Fibroblast of skin of left biceps (primary cell): Measurements from ENCODE around the gene ACSM6.
A peak's percentile ranks its signal among the peaks of the same experiment; 100 is the strongest.
"Not testable (repeated sequence)": the region's sequence is repeated elsewhere in the genome, so short reads cannot be mapped to it uniquely, and the experiment has no call there.

Source experiments
- DNase-seq, 2 experiments: peaks; one replicate each; pipeline ENCODE4 v3.0.0-alpha.2; 2013; ENCODE audit warnings: low read depth in 2 of 2

Gene ACSM6

DNA sequence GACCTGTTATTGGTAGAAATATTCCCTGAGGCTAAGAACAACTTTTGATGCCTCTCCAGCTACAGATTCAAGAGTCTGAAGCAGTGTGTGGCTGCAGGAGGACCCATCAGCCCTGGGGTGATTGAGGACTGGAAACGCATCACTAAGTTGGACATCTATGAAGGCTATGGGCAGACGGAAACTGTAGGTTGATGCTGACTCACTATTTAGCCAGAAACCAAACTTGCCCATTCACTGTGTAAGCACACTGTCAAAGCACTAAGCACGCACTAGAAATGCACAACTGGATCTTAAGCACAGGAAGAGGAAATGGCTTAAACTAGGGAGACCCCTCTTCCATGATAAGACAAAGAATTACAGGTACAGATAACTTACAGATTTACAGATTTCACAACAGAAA lies 20.8 kb downstream of the ACSM6 start:
- DNase-seq, result no peak

DNA sequence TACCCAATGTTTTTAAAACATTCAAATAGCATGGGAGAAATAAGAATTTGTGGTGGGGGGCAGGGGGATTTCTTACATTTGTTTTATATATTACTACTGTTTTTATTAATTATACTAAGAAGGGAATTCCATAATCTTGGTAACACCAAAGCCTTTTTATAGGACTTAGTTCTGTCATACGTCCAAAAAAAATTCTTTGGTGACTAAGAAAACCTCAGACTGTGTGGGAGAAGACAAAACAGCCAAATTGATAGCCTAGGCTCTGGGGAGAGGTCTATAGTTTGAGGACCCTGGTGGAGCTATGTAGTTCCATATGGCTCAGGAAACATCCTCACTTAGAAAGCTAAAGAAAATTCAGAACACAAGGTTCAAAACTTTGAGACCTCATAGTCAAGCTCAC lies 23.4 kb downstream of the ACSM6 start:
- DNase-seq, result no peak

DNA sequence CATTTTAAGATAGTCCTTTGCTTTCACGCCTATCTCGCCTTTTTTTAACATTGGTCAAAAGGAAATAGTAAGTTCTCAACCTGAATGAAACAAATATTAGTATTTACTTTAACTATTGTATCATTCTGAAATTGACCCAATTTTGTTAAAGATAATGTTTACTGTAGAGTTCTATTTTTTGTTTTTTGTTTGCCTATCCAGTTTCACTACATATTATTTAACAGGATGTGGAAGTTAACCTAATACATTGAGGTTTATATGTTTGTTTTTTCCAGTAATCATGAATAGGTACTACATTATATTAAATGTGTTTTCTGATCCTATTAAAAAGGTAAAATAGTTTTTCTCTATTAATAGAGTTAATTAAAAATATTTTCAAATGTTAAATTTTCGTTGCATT lies 26.5 kb downstream of the ACSM6 start:
- no peak for DNase-seq

DNA sequence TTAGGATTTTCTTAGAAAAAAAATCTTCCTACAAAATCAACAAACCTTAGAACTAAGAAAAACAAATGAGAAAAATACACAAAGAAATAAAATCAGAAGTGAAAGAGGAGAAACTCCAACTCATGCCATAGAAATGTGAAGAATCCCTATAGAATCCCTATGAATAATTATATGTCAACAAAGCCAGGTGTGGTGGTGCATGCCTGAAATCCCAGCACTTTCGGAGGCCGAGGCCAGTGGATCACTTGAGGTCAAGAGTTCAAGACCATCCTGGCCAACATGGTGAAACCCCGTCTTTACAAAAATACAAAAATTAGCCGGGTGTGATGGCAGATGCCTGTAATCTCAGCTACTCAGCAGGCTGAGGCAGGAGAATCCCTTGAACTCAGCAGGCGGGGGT lies 27.1 kb downstream of the ACSM6 start:
- no peak for DNase-seq

DNA sequence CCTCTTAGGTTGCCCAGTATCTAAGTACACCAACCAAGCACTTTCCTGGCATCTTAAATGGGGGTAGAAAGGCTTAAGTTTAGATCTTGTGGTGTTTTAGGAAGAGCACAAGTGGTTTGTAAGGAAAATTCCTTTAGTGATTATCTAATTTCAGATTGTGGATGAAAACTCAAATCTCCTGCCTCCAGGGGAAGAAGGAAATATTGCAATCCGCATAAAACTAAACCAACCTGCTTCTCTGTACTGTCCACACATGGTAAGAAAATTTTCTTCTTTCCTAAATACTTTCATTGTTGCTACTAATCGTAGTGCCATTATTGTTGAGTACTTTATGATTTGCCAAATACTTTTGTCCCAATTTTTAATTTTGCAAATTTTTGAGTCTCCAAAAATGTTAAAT lies 31.1 kb downstream of the ACSM6 start:
- no peak for DNase-seq

DNA sequence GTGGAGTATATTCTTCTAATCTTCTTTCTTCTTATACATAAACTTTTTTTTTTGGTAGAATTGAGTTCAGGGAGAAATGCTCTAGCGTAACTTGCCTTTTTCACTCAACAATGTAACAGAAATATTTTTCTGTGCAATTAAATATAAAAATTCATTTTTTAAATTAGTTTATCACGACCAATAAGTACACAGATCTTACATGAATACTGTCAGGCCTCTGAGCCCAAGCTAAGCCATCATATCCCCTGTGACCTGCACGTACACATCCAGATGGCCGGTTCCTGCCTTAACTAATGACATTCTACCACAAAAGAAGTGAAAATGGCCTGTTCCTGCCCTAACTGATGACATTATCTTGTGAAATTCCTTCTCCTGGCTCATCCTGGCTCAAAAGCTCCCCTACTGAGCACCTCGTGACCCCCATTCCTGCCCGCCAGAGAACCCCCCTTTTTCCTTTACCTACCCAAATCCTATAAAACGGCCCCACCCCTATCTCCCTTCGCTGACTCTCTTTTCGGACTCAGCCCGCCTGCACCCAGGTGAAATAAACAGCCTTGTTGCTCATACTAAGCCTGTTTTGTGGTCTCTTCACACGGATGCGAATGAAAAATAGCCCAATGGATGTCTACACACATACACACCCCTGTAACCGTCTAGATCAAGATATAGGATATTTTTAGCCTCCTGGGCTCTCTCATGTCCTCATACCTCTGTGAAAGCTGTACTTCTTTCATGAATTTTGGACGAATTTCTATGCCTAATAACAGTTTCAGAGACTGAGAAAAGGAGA lies 35.1 kb downstream of the ACSM6 start:
- not testable (repeated sequence) for DNase-seq

DNA sequence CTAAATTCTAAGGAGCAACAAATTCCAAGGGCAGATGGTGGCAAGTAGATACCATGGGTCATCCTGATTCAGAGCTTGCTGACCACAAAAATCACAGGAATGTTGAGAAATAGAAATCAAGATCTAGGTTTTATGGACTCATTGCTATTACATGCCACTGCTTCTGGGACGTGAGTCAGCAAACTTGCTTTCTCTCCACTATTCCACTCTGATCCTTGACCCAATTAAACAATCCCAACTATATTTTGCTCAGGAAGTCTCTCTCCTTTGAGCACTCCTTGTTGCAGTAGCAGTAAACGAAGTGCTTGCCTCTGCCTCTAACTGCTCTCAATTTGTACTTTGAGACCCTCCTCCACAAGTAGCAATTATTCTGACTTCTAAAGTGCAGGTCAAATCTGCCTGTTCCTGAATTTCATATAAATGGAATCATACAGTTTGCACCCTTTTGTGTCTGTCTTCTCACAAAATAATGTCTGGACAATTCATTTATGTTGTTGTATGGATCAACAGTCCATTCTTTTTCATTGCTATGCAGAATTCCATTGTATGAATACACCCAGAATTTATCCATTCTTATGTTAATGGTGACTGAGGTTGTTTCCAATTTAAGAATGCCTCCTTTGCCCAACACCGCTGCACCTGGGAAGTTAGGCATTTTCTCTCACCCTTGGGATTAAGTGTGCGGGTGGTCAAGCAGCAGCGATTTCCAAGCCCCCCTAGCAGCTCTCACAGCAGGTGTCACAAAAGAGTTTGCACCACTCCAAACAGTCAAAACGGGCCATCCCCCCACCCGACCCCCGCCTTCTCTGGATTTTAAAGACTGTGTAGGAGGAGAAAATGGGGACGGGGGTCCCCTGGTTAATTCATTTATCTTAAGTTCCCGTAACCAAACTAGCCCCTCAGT lies 35.9 kb downstream of the ACSM6 start:
- peak; percentile 93 to 95 for DNase-seq

DNA sequence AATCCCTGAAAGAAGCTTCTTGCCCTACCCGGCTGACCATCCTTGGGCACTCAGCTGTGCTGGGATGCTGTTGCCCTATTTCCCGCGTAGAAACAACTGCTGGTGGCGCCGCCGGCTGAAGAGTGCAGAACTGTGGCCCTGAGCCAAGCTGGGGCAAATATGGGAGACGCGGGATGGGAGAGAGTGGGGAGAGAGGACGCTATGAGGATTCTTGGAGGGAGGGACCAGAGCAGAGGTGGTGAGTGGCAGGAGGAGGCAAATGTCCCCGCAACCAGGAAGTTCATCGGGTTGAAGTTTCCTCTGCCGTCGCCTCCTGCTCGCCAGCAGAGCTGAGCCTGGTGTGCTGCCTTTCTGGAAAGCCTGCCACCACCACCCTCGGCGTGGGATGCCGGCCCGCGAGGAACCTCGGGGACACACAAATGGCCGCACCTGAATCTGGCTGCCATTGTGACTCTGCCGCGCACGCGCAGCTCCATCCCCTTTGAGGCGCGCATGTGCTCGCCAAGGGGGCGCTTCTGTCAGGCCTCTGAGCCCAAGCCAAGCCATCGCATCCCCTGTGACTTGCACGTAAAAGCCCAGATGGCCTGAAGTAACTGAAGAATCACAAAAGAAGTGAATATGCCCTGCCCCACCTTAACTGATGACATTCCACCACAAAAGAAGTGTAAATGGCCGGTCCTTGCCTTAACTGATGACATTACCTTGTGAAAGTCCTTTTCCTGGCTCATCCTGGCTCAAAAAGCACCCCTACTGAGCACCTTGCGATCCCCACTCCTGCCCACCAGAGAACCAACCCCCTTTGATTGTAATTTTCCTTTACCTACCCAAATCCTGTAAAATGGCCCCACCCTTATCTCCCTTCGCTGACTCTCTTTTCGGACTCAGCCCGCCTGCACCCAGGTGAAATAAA lies 36.9 kb downstream of the ACSM6 start:
- not testable (repeated sequence) for DNase-seq

DNA sequence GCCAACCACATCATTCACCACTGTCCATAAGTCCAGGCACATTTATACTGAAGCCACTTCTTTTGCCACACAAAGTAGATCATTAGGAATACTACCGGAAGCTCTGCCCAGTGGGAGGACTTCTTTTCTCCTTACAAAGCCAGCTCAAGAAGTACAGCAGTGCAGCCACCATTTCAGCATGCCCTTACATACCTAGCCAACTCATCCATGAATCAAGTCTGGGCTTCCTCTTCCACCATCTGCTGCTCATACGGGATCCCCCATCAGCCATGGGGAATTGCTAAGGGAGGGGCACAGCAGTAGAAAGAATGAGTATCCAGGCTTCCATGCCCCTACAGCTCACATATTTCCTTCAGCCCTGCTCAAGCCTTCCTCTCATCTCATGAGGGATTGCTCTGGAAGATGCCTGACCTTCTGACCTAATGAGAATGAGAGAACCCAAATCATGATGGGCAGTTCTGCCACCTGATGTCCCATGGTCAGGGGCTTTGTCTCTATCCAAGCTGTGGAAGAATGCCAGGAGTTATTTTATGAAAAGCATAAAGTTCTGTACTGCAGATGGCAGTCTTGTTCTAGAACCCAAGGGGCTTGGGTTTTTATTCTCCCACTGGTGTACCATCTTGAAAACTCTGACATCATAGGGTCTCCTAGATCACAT lies 39.5 kb downstream of the ACSM6 start:
- no peak for DNase-seq

DNA sequence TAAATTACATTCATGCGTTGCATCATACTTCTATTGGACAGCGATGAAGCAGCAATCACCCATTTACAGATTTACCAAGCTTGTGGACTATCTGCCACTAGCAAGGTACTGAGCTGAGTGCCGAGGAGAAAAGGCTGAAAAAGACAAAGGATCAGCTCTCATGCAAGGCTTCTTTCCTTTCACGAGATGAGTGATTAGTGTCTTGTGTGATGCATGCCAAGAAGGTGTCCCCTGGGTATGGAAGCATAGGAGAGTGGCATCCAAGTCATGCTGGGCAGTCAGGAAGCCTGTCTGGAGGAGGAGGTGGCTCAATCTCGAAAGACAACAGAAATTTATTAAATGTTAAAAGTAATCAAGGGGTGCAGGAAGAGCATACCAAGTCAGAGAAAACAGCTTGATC lies 40.9 kb downstream of the ACSM6 start:
- no peak for DNase-seq

DNA sequence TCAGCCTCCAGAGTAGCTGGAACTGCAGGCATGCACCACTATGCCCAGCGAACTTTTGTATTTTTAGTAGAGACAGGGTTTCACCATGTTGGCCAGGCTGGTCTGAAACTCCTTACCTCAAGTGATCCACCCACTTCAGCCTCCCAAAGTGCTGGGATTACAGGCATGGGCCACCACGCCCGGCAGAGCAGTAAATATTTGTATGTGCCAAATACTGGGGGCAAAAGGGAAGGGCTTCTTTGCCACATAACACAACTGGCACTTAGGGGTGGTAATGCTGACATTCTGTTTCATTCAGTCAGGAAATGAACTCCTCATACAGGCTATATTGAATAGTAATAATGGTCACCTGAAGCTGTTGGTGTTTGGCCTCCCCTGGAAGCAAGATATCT lies 41.6 kb downstream of the ACSM6 start:
- no peak for DNase-seq

DNA sequence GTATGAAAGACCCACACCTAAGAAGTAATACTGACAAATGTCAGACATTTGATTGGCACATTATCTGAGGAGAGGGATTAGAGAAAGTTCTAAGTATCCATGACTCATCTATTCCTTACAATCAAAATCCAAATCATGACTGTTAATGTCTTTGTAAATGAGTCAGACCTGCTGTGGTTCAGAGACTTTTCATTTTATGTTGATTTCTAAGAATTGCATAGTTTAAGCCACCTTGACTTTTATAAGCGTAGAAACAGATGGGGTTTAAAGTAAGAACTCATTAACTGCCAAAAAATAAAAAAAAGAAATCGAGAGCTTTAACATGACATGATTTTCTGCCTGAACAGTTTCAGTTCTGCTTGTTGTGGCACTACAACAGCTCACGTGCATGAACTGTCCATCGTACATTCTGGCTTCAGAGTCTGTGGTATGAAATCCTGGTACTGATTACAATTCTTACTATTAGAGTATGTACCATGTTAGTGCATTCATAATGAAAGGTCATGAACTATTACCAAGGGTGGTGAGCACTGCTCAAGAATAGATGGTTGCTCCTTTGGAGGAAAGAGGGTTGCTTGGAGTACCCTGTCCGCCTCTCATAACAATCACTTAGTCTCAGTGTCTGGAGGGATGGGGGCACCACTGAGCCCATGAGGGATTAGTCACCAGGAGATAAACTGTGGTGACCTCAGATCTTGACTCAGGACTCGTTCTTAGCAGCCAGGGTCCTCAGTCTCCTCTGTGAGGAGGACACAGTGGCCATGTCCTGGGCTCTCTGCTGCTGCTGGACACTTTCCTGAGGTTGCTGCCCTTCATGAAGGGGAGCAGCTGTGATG lies 42.2 kb downstream of the ACSM6 start:
- DNase-seq, result peak in 1 of 2 experiments; percentile 50

DNA sequence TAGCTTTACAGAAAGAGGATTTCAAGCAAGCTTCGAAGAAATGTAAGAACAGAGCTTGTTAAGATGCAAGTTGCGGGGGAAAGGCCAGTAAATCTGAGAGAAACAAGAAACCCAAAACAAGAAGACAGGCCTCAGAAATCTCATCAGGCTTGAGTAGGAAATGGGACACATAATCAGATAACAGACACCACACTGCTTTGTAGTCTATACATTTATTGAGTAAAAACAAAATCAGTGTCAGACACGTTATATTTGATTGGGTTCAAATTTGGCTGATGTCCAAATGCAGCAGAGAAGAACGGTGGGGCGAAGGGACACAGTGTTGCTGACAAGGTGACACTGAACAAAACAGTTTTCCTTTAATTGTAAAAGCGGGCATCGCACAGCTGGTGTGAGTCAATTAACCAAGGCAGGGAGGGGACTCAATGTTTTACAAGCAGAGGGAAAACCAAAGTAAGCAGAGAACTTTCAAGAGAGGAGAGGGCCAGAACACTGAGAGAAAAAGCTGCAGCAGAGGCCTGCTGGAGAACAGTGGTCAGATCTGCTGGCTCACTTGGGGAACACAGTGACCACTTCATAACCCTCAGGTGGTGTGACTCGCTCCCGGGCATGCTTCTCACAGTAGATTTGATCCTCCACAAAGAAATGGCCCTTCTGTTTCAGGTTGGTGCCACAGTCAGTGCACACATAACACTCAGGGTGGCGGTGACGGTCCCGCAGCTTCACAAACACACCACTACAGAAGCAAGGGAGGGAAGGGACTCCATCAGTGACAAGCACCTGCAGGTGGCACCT lies 43.5 kb downstream of the ACSM6 start:
- DNase-seq, result no peak

DNA sequence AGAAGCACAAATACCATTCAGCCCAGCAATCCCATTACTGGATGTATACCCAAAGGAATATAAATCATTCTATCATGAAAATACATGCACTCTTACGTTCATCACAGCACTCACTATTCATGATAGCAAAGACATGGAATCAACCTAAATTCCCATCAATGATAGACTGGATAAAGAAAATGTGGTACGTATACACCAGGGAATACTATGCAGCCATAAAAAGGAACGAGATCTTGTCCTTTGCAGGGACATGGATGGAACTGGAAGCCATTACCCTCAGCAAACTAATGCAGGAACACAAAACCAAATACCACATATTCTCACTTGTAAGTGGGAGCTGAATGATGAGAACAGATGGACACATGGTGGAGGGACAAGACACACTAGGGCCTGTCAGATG lies 46.1 kb downstream of the ACSM6 start:
- not testable (repeated sequence) for DNase-seq

DNA sequence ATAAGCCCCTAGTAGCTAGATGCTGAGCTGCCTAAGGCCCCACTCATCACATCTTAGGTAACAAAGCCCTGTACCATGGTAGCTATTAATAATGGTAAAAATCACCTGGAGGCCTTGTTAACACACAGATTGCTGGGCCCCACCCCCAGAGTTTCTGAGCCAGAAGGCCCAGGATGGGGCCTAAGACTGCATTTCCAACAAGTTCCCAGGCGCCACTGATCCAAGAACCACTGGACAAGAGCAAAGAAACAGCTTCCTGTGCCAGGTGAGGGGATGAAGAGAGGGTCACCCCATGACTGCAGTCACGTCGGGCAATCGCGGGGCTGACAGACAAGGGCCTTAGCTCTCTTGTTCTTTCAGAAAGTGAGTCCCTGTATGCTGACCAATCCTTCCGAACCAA lies 46.8 kb downstream of the ACSM6 start:
- no peak for DNase-seq

DNA sequence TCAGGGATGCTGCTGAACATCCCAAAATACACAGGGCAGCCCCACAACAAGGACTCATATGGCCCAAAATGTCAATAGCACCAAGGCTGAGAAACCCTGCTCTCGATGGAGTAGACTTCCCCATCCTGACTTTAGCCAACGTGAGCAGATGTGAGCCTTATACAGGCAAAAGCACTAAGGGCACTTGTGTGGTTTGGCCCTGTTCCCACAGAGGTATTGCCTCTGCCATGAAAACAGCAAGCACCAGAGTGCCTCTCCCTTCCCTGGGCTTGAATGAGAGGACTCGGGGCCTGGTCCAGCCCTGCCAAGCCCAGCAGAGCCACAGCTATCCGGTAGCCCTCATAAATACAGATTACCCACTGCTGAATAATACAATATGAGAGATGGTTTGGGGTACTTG lies 47.5 kb downstream of the ACSM6 start:
- no peak for DNase-seq

DNA sequence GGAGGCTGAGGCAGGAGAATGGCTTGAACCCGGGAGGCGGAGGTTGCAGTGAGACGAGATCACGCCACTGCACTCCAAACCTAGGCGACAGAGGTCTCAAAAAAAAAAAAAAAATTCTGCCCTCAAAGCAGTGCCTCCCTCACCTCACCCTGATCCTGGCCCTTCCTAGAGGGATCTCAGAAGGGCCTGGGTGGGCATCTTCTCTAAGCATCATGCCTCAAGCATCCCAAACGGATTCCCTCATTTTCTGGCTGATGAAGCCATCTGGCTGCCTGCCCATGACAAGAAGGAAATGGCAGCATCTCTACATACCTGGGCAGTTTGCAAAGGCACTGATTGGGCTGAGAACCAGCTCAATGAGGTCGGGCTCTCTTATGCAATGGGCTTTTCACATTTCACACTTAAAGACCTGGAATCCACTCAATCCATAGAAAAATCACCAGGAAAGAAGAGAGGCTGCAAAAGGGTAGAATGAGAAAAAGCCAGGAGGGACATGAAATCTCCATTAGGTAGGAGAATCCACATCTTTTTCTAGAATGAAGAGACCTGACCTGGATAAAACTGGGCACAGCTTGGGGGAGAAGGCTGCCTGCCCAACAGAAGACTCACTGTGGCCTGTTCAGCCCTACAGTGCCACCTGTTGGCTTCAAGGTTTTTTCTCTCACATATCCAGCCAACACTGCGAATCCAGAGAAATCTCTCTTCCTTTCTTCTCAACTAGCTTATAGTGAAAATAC lies 48.7 kb downstream of the ACSM6 start:
- no peak for DNase-seq

DNA sequence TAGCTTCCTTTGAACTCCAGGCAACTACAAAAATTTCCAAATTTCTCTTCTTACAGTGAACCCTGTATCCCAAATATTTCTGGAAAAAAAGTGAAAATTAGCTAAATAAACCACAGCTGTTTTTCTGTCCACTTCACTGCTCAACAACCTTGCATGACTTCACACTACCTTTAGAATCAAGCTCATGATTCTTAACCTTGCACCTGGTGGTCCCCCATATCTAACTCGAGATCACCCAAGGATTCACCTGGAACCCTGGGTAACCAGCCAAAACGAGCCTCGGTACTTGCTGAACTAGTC lies 49.2 kb downstream of the ACSM6 start:
- no peak for DNase-seq

DNA sequence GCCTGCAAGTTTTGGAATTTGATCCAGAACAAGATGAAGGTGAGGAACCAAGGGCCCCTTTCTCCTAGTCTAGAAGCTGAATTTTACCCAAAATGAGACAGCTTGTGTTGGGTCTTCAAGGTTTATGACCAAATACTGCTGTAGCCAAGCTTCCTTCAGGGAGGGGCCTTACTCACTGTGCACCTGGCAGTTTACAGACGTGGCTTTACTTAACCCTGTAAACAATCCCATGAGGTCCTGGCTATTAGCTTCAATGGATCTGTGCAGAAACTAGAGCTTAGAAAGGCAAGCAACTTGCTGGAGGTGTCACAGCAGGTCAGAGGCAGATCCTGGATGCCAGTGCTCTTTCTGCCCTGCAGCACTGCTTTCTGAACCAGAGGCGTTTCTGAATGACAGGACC lies 50.1 kb downstream of the ACSM6 start:
- DNase-seq, result no peak
